H9 (cell line): Measurements from ENCODE around the gene ASPSCR1. TPM values are rescaled to one million over a fixed set of nuclear protein-coding genes. Genes with fewer than 3 reads are reported as not detected.

Experiments used
- DNase-seq: peaks from one replicate; pipeline ENCODE4 v3.0.0-alpha.2; 2017
- H2AFZ ChIP-seq: one replicate; pipeline ENCODE4 v1.6.1; 2013; ENCODE audit warnings: mild to moderate bottlenecking, low read length, control low read depth, moderate library complexity
- H2AK5ac ChIP-seq: 2 replicates; pipeline ENCODE4 v1.6.1; 2013; ENCODE audit warnings: low read length, control low read depth, mixed read lengths; ENCODE audit not compliant: insufficient read length
- H2BK120ac ChIP-seq: one replicate; pipeline ENCODE4 v1.6.1; 2013; ENCODE audit warnings: low read depth, mild to moderate bottlenecking, low read length, control low read depth, inconsistent platforms; ENCODE audit not compliant: poor library complexity, severe bottlenecking
- H2BK12ac ChIP-seq: 2 replicates; pipeline ENCODE4 v1.6.1; 2013; ENCODE audit warnings: low read length, control low read depth, mixed read lengths, low read depth; ENCODE audit not compliant: insufficient read length
- H2BK15ac ChIP-seq: 2 replicates; pipeline ENCODE4 v1.6.1; 2013; ENCODE audit warnings: low read depth, low read length, control low read depth
- H2BK20ac ChIP-seq: one replicate; pipeline ENCODE4 v1.6.1; 2013; ENCODE audit warnings: low read depth, mild to moderate bottlenecking, low read length, control low read depth, inconsistent platforms; ENCODE audit not compliant: poor library complexity, severe bottlenecking
- H2BK5ac ChIP-seq: 2 replicates; pipeline ENCODE4 v1.6.1; 2013; ENCODE audit warnings: low read length, control low read depth, mixed read lengths; ENCODE audit not compliant: insufficient read length
- H3K14ac ChIP-seq: 2 replicates; pipeline ENCODE4 v1.6.1; 2013; ENCODE audit warnings: low read length, control low read depth; ENCODE audit not compliant: insufficient read depth
- H3K18ac ChIP-seq: 2 replicates; pipeline ENCODE4 v1.6.1; 2013; ENCODE audit warnings: low read depth, mild to moderate bottlenecking, mixed read lengths, low read length, control low read depth; ENCODE audit not compliant: insufficient read length
- H3K23ac ChIP-seq: 2 replicates; pipeline ENCODE4 v1.6.1; 2013; ENCODE audit warnings: low read length, control low read depth, mixed read lengths, low read depth; ENCODE audit not compliant: insufficient read length
- H3K23me2 ChIP-seq: 2 replicates; pipeline ENCODE4 v1.6.1; 2013; ENCODE audit warnings: low read depth, mild to moderate bottlenecking, mixed read lengths, low read length, control low read depth; ENCODE audit not compliant: insufficient read length, poor library complexity, severe bottlenecking
- H3K27ac ChIP-seq: 2 replicates; pipeline ENCODE4 v1.5.1; 2013; ENCODE audit warnings: low read length, control low read depth, mixed read lengths, low read depth; ENCODE audit not compliant: insufficient read length
- H3K27me3 ChIP-seq: 2 replicates; pipeline ENCODE4 v1.6.1; 2013; ENCODE audit warnings: low read length, control low read depth, inconsistent platforms; ENCODE audit not compliant: insufficient read depth
- H3K4ac ChIP-seq: 2 replicates; pipeline ENCODE4 v1.6.1; 2013; ENCODE audit warnings: low read depth, mild to moderate bottlenecking, control low read depth, inconsistent platforms, low read length, moderate library complexity
- H3K4me1 ChIP-seq: 2 replicates; pipeline ENCODE4 v1.6.1; 2013; ENCODE audit warnings: low read length, control low read depth, inconsistent platforms; ENCODE audit not compliant: insufficient read depth
- H3K4me2 ChIP-seq: 2 replicates; pipeline ENCODE4 v1.6.1; 2013; ENCODE audit warnings: low read length, control low read depth, mixed read lengths; ENCODE audit not compliant: insufficient read length, insufficient read depth
- H3K56ac ChIP-seq: 2 replicates; pipeline ENCODE4 v1.6.1; 2013; ENCODE audit warnings: low read depth, mild to moderate bottlenecking, mixed read lengths, low read length, control low read depth; ENCODE audit not compliant: insufficient read length
- H3K79me1 ChIP-seq: 2 replicates; pipeline ENCODE4 v1.6.1; 2013; ENCODE audit warnings: low read depth, mild to moderate bottlenecking, moderate library complexity, low read length, control low read depth, inconsistent platforms; ENCODE audit not compliant: insufficient read depth, poor library complexity, severe bottlenecking
- H3K79me2 ChIP-seq: 2 replicates; pipeline ENCODE4 v1.6.1; 2013; ENCODE audit warnings: low read length, control low read depth, inconsistent platforms; ENCODE audit not compliant: insufficient read depth
- H3K9ac ChIP-seq: 2 replicates; pipeline ENCODE4 v1.6.1; 2013; ENCODE audit warnings: low read length, control low read depth, mixed read lengths; ENCODE audit not compliant: insufficient read length; ENCODE audit errors: extremely low read depth
- H3K9me3 ChIP-seq: one replicate; pipeline ENCODE4 v1.6.1; 2013; ENCODE audit warnings: low read depth, low read length, inconsistent platforms; ENCODE audit not compliant: control insufficient read depth
- H3T11ph ChIP-seq: one replicate; pipeline ENCODE4 v1.6.1; 2013; ENCODE audit warnings: mild to moderate bottlenecking, low read length, control low read depth, inconsistent platforms
- H4K20me1 ChIP-seq: one replicate; pipeline ENCODE4 v1.6.1; 2013; ENCODE audit not compliant: control insufficient read depth, insufficient read length, insufficient read depth
- H4K5ac ChIP-seq: 2 replicates; pipeline ENCODE4 v1.6.1; 2013; ENCODE audit warnings: low read depth, mild to moderate bottlenecking, mixed read lengths, low read length, control low read depth; ENCODE audit not compliant: insufficient read length
- H4K8ac ChIP-seq: replicated peaks from 2 replicates; pipeline ENCODE4 v1.6.1; 2013; ENCODE audit warnings: low read length, control low read depth, mixed read lengths, low read depth; ENCODE audit not compliant: insufficient read length
- H4K91ac ChIP-seq: 2 replicates; pipeline ENCODE4 v1.6.1; 2013; ENCODE audit warnings: low read depth, mild to moderate bottlenecking, moderate library complexity, mixed read lengths, low read length, control low read depth; ENCODE audit not compliant: insufficient read length
- H3K27ac Mint-ChIP-seq, 3 experiments: 2 replicates in 2 of 3; 3 replicates in 1 of 3; pipeline ENCODE4 v1.8.0; 2020 to 2021; ENCODE audit warnings: mixed read lengths in 3 of 3, mild to moderate bottlenecking in 1 of 3, moderate library complexity in 1 of 3
- H3K27me3 Mint-ChIP-seq: 2 replicates; pipeline ENCODE4 v1.8.0; 2021; ENCODE audit warnings: low read depth, mild to moderate bottlenecking, moderate library complexity, mixed read lengths
- H3K36me3 Mint-ChIP-seq, 3 experiments: 2 replicates in 2 of 3; 3 replicates in 1 of 3; pipeline ENCODE4 v1.8.0; 2020 to 2021; ENCODE audit warnings: low read depth in 3 of 3, mixed read lengths in 3 of 3; ENCODE audit not compliant: insufficient read depth in 1 of 3
- H3K4me1 Mint-ChIP-seq, 2 experiments: 2 replicates each; pipeline ENCODE4 v1.8.0; 2020; ENCODE audit warnings: mixed read lengths in 2 of 2
- H3K4me3 Mint-ChIP-seq, 2 experiments: 2 replicates in 1 of 2; 3 replicates in 1 of 2; pipeline ENCODE4 v1.8.0; 2020 to 2021; ENCODE audit warnings: mild to moderate bottlenecking in 2 of 2, mixed read lengths in 2 of 2, moderate library complexity in 1 of 2
- H3K9me3 Mint-ChIP-seq, 2 experiments: 2 replicates in 1 of 2; 3 replicates in 1 of 2; pipeline ENCODE4 v1.8.0; 2020; ENCODE audit warnings: mild to moderate bottlenecking in 2 of 2, mixed read lengths in 2 of 2, moderate library complexity in 1 of 2
- WGBS: extraction: QIAGEN DNeasy Blood & Tissue Kit; methylation state at CpG from one replicate; pipeline ENCODE4 v1.1.7; 2013; ENCODE audit warnings: missing lambda C conversion rate, low lambda C conversion rate, mixed read lengths; ENCODE audit not compliant: insufficient read length; ENCODE audit errors: extremely low coverage; 5-methylcytosine and 5-hydroxymethylcytosine counted together
- total RNA-seq: library from RNA; stranded (reverse); gene quantifications from 2 replicates; pipeline ENCODE4 v1.2.1, GENCODE V29; 2021
- TF ChIP-seq, protein P1 (sequence below): fragments of 200-600 bp; sonication (generic); conservative IDR thresholded peaks from 3 replicates; pipeline ENCODE4 v1.8.0; 2021; ENCODE audit warnings: antibody characterized with exemption, mild to moderate bottlenecking

ASPSCR1 gene
- total RNA-seq, 1 experiment from 2014 or later = 50.9 TPM

DNA sequence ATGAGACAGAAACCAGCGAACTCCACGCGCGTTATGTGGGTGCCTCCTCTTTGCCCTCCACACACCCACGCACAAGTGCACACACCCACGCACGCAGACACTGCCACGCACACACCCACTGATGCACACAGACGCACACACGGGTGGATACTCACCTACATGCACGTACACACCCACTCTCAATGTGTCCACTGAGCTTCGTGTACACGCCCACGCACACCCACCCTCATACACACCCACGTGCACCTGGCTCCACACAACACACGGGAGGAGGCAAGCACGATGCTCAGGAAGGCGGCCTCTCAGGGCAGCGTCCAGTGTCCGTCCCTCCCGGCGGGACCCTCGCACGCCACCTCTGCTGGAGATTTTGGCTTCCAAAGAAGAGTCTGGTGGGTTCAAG, 70.0 kb downstream of the ASPSCR1 start:
- Histone ChIP-seq H4K20me1 (no peaks in the 10 kb centered on the region), H3K23ac (no peak overlapping the region), H2BK12ac (no peak overlapping the region), H3K18ac (no peak overlapping the region), H3K4ac (no peak overlapping the region), H3K4me1 (no peaks in the 10 kb centered on the region; the same call in 1 of the 2 replicates), H2BK15ac (no peak overlapping the region), H4K8ac (no peak overlapping the region), H3K23me2 (no peaks in the 10 kb centered on the region), H2BK5ac (no peak overlapping the region), H3T11ph (no peak overlapping the region), H2AK5ac (no peak overlapping the region), H3K56ac (no peak overlapping the region), H2AFZ (no peak overlapping the region), H2BK20ac (no peak overlapping the region), H3K9me3 (no peaks in the 10 kb centered on the region), H3K79me2 (no peaks in the 10 kb centered on the region), H3K14ac (no peak overlapping the region), H3K9ac (no peak overlapping the region), H4K91ac (no peak overlapping the region), H3K79me1 (peaks cover 2% of the 10 kb centered on the region), H4K5ac (no peak overlapping the region), H2BK120ac (no peak overlapping the region), H3K27ac (no peak overlapping the region), H3K4me2 (no peak overlapping the region), H3K27me3 (no peaks in the 10 kb centered on the region)
- TF ChIP-seq, protein P1, sequence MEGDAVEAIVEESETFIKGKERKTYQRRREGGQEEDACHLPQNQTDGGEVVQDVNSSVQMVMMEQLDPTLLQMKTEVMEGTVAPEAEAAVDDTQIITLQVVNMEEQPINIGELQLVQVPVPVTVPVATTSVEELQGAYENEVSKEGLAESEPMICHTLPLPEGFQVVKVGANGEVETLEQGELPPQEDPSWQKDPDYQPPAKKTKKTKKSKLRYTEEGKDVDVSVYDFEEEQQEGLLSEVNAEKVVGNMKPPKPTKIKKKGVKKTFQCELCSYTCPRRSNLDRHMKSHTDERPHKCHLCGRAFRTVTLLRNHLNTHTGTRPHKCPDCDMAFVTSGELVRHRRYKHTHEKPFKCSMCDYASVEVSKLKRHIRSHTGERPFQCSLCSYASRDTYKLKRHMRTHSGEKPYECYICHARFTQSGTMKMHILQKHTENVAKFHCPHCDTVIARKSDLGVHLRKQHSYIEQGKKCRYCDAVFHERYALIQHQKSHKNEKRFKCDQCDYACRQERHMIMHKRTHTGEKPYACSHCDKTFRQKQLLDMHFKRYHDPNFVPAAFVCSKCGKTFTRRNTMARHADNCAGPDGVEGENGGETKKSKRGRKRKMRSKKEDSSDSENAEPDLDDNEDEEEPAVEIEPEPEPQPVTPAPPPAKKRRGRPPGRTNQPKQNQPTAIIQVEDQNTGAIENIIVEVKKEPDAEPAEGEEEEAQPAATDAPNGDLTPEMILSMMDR = no peak
- Mint-ChIP-seq H3K4me1 (peaks cover 9 to 17% of the 10 kb centered on the region in 2 experiments; a peak in 3 of 4 replicates), H3K27ac (peak overlapping the region in 1 of 3 experiments; percentile 49; a peak in 1 of 7 replicates), H3K27me3 (no peaks in the 10 kb centered on the region; the same call in 1 of the 2 replicates), H3K9me3 (no peaks in the 10 kb centered on the region; a peak in 1 of 5 replicates), H3K36me3 (peaks cover 6 to 23% (median 21%) of the 10 kb centered on the region in 3 experiments; a peak in 6 of 7 replicates), H3K4me3 (no peak overlapping the region)
- WGBS = no CpG with 5 or more reads among the region's 24 CpGs
- DNase-seq = no peak
